Cardiac fibroblast (primary cell): Measurements from ENCODE around the gene ARHGEF19.
A peak's percentile ranks its signal among the peaks of the same experiment; 100 is the strongest.

Source experiments
- DNase-seq, 2 donors: peaks; one replicate each; pipeline versions ENCODE4 v3.0.0 to v3.0.0-alpha.2; 2010; ENCODE audit warnings: low read depth in 2 of 2
- H3K4me3 ChIP-seq, 2 donors: replicated peaks in 1 of 2; 1 replicate in 1 of 2; 2 replicates in 1 of 2; pipeline ENCODE4 v1.5.1; 2011; ENCODE audit warnings: low read depth in 2 of 2, low read length in 2 of 2, mild to moderate bottlenecking in 2 of 2, moderate library complexity in 1 of 2
- TF ChIP-seq, protein P1 (sequence below): IDR thresholded peaks from one replicate; pipeline ENCODE4 v1.5.1; 2011; ENCODE audit warnings: low read depth, mild to moderate bottlenecking, low read length, inconsistent platforms

The ARHGEF19 gene

DNA sequence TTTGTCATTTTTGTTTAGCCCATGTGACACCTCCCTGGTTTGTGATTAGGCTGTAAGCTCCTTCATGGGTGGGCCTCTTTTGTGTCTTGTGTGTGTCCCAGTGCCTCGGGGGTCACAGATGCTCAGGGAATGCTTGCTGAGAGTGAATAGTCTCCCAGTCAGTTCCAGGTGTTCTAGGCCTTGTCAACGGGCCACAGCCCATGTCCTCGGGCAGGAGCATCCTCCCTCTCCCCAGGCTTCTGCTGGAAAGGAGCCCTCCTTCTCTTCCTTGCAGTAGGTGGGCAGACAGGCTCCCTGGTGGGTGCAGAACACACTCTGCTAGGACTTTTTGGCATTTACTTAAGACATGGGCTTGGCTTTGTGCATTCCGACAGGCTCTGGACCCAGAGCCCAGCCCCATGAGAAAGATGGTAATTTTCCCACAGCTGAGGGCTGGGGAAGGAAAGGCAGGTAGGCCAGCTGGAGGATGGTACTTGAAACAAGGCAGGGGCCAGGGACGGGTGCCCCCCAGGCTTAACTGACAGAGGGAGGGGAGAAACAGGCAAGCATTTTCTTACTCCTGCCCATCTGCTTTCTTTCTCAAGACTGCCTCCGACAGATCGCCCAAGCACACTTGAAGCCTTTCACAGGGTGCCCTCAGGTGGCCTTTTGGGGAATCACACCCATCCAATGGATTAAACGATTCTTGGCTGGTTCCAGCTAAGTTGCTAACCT is 31.6 kb upstream of the ARHGEF19 start:
- TF ChIP-seq, protein P1, sequence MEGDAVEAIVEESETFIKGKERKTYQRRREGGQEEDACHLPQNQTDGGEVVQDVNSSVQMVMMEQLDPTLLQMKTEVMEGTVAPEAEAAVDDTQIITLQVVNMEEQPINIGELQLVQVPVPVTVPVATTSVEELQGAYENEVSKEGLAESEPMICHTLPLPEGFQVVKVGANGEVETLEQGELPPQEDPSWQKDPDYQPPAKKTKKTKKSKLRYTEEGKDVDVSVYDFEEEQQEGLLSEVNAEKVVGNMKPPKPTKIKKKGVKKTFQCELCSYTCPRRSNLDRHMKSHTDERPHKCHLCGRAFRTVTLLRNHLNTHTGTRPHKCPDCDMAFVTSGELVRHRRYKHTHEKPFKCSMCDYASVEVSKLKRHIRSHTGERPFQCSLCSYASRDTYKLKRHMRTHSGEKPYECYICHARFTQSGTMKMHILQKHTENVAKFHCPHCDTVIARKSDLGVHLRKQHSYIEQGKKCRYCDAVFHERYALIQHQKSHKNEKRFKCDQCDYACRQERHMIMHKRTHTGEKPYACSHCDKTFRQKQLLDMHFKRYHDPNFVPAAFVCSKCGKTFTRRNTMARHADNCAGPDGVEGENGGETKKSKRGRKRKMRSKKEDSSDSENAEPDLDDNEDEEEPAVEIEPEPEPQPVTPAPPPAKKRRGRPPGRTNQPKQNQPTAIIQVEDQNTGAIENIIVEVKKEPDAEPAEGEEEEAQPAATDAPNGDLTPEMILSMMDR, result peak; percentile 88
- DNase-seq, result peak; percentile 88 to 89
- no peak overlapping the region for H3K4me3 ChIP-seq

DNA sequence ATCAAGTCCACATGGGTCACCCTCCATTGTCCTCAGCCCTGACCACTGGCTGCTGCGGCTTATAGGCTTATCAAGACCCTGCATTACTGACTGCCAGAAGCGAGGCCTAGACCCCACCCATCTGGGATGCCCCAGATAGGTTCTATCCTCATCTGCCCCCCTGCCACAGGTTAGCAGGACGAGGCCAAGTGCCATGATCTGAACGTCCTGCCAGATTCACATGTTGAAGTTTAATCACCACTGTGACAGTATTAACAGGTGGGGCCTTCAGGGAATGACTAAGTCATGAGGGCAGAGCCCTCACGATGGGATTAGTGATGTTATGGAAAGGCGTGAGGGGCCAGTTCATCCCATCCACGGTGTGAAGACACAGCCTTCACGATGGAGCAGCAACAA is 30.8 kb upstream of the ARHGEF19 start:
- TF ChIP-seq, protein P1, result no peak
- DNase-seq, result no peak

DNA sequence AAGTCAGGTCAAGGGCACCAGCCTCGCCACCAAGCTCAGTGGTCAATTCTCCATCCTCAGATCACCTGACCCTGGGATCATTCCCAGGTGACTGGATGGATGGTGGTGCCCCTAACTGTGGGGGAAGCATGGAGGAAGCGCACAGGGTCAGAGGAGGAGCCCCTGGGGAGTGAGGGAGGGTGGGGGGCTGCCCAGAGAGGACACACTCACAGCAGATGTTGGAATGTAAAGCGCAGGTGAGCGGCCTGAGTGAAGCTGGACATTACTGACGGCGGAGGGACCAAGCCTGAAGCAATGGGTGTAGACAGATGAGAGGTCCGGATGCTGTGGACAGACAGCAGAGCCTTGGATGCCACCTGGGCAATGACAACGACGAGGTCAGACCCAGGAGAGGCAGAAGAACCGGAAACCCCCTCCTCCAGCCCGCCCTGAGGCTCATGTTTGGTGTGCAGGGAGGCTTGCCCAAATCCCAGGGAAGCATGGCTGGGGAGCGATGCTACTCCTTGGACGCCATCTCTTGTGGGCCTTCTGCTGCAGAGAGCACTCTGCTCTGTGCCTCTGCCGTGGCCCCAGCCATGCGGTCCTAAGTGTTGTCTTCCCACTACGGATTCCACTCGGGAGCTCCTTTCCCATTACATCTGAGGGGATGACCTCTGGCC is 30.2 kb upstream of the ARHGEF19 start:
- DNase-seq, result no peak
- TF ChIP-seq, protein P1, result no peak
- no peak overlapping the region for H3K4me3 ChIP-seq

More for the DNA sequence above, 30.8 kb upstream of the ARHGEF19 start:
- H3K4me3 ChIP-seq, result no peak overlapping the region

DNA sequence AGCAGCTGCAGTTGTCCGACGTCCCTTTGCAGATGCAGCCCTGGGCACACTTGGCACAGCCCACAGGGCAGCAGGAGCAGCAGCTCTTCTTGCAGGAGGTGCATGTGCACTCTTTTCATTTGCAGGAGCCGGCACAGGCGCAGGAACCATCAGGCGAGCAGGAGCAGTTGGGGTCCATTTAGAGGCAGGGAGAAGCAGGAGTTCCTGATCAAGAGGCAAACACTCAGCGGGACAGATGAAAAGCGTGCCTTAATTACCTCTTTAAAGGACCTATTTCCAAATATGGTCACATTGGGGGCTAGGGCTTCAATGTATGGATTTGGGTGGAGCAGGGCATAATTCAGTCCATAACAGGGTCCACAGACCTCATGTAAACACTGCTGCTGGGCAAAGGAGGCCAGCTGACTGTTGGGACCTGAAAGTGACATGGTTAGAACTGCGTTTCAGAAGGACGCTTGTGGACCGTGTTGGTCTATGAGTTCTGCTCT is 28.8 kb upstream of the ARHGEF19 start:
- H3K4me3 ChIP-seq, result no peak overlapping the region
- TF ChIP-seq, protein P1, result no peak
- no peak for DNase-seq

DNA sequence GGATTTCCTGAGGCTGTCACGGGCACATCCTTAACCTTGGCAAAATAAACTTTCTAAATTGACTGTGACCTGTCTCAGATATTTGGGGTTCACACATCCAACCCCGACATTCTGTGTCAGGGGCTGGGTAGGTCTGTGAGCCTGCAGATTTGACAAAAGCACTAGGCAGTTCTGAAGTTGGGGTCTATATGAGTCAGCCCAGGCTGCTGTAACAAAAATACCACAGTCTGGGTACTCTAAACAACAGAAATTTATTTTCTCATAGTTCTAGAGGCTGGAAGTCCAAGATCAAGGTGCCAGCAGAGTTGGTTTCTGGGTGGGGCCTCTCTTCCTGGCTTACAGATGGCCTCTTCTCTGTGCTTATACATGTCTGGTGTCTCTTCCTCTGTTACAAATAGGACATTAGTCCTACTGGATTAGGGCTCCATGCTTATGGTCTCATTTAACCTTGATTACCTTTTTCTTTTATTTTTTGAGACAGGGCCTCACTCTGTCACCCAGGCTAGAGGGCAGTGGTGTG is 27.6 kb upstream of the ARHGEF19 start:
- no peak overlapping the region for H3K4me3 ChIP-seq
- no peak for DNase-seq
- TF ChIP-seq, protein P1, result no peak

DNA sequence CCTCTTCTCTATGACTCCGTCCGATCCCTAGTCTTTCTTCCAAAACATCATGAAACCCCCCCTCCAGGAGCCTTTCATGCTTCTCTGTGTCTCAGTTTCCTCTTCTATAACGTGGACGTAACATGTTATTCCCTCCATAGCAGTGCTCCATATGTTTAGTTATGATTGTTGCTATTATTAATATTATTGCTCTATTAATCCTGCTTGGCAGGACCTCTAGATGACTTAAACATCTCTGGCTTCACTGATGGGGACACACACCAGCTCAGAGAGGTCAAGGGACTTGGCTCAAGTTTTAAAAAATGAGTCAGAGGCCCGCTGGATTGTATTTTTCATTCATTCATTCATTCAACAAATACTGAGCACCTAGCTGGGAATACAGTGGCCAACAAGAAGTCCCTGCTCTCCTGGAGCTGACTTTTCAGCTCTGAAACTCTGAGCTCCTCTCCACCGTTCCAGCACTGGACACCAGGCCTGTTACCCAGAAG is 24.9 kb upstream of the ARHGEF19 start:
- peak in 1 of 2 donors; percentile 64 for DNase-seq
- H3K4me3 ChIP-seq, result peak overlapping the region; percentile 6 to 64
- TF ChIP-seq, protein P1, result no peak
